Mucosa of descending colon (tissue), 3 donors: Measurements from ENCODE around the gene NCAPH2. TPM values are rescaled to one million over a fixed set of nuclear protein-coding genes. Genes with fewer than 3 reads are reported as not detected.
"Not testable (repeated sequence)": the region's sequence is repeated elsewhere in the genome, so short reads cannot be mapped to it uniquely, and the experiment has no call there.

Source experiments
- ATAC-seq: fragments of 200-7000 bp; cut with Tn5 transposase; one replicate; pipeline ENCODE4 v1.9.1; 2020; ENCODE audit warnings: mild to moderate bottlenecking, moderate library complexity
- DNase-seq, 3 donors: peaks; one replicate each; pipeline ENCODE4 v3.0.0-alpha.2; 2020
- H3K36me3 ChIP-seq: fragments of 200-600 bp; one replicate; pipeline ENCODE4 v1.8.0; 2021; ENCODE audit warnings: low read depth, mild to moderate bottlenecking
- H3K4me1 ChIP-seq: fragments of 200-600 bp; one replicate; pipeline ENCODE4 v1.8.0; 2021; ENCODE audit warnings: low read depth, mild to moderate bottlenecking
- H3K4me3 ChIP-seq: fragments of 200-600 bp; one replicate; pipeline ENCODE4 v1.8.0; 2021; ENCODE audit warnings: mild to moderate bottlenecking
- H3K9me3 ChIP-seq: fragments of 200-600 bp; one replicate; pipeline ENCODE4 v1.8.0; 2021; ENCODE audit warnings: mild to moderate bottlenecking
- intact Hi-C, 2 donors: fragments of 100-400 bp; cut with DNase I in 1 of 2; cut with micrococcal nuclease in 1 of 2; formaldehyde crosslinking; loops; one replicate each; pipeline versions ENCODE4 v1.11.0 to v1.11.1; 2022; cut with DNase I, micrococcal nuclease
- total RNA-seq, 3 donors: library from RNA; stranded (reverse); fragmentation: NEBNext Ultra II Directional in 2 of 3; extraction: Animal tissue kit (Norgen Biotek cat#: 25700) in 2 of 3; gene quantifications; one replicate each; pipeline versions ENCODE4 v1.2.1 to v1.2.4, GENCODE V29; 2021 to 2023
- TF ChIP-seq, protein P1 (sequence below): fragments of 200-600 bp; IDR thresholded peaks from one replicate; pipeline ENCODE4 v1.8.0; 2022; ENCODE audit warnings: antibody characterized with exemption, mild to moderate bottlenecking
- donor health status: DM: no; HTN: no; CAD: no; lungs with moderate emphysema.
- donor health status: DM: no; HTN: no; CAD: no.
- donor health status: DM: no; HTN: yes; CAD: no.

Gene NCAPH2
- total RNA-seq, 3 donors from 2014 or later: 32.1 to 41.2 (median 34.0) TPM

DNA sequence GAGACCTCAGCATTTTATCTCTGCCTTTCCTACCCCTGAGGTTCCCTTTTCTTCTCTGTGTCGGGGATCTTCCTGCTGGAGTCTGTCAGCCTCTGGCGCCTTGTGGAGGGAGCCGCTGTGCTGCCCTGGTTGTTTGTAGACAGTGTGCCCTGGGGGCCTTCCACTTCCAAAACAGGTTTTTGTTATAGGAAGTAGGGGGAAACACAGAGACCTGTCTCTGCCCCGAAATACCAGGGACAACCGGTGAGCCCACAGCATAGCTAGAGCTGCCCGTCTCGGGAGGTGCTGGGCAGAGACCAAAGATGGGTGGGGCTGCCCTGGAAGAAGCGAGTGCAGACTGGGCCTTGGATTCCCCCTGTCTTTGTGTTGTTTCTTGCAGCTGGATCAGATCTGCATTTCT lies 8.0 kb downstream of the NCAPH2 start:
- Histone ChIP-seq H3K4me3 (no peak overlapping the region), H3K4me1 (no peaks in the 10 kb centered on the region), H3K9me3 (no peaks in the 10 kb centered on the region), H3K36me3 (no peaks in the 10 kb centered on the region)
- intact Hi-C loops: no loop called here
- no peak for DNase-seq
- no peak for ATAC-seq
- TF ChIP-seq, protein P1, sequence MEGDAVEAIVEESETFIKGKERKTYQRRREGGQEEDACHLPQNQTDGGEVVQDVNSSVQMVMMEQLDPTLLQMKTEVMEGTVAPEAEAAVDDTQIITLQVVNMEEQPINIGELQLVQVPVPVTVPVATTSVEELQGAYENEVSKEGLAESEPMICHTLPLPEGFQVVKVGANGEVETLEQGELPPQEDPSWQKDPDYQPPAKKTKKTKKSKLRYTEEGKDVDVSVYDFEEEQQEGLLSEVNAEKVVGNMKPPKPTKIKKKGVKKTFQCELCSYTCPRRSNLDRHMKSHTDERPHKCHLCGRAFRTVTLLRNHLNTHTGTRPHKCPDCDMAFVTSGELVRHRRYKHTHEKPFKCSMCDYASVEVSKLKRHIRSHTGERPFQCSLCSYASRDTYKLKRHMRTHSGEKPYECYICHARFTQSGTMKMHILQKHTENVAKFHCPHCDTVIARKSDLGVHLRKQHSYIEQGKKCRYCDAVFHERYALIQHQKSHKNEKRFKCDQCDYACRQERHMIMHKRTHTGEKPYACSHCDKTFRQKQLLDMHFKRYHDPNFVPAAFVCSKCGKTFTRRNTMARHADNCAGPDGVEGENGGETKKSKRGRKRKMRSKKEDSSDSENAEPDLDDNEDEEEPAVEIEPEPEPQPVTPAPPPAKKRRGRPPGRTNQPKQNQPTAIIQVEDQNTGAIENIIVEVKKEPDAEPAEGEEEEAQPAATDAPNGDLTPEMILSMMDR: no peak

DNA sequence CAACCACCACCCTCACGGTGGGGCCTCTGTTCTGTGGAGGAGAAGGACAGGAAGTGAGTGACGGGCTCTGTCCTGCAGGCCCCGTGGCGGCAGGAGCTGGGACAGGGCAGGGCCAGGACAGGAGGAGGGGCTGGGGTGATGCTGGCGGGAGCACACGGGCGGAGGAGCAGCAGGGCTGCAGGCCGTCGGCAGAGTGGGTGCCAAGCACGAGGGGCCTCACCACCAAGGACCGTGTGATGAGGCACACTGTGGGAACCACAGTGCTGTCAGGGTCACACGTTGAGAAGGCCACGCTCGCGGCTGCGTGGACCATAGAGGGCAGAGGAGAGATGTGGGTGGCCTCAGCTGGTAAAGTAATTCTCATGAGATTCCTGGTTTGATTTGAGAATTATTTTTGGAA lies 8.9 kb downstream of the NCAPH2 start:
- Histone ChIP-seq H3K36me3 (no peaks in the 10 kb centered on the region), H3K9me3 (no peaks in the 10 kb centered on the region), H3K4me1 (no peaks in the 10 kb centered on the region), H3K4me3 (no peak overlapping the region)
- TF ChIP-seq, protein P1: no peak
- intact Hi-C loops: no loop called here
- DNase-seq (no peak), ATAC-seq (no peak)

DNA sequence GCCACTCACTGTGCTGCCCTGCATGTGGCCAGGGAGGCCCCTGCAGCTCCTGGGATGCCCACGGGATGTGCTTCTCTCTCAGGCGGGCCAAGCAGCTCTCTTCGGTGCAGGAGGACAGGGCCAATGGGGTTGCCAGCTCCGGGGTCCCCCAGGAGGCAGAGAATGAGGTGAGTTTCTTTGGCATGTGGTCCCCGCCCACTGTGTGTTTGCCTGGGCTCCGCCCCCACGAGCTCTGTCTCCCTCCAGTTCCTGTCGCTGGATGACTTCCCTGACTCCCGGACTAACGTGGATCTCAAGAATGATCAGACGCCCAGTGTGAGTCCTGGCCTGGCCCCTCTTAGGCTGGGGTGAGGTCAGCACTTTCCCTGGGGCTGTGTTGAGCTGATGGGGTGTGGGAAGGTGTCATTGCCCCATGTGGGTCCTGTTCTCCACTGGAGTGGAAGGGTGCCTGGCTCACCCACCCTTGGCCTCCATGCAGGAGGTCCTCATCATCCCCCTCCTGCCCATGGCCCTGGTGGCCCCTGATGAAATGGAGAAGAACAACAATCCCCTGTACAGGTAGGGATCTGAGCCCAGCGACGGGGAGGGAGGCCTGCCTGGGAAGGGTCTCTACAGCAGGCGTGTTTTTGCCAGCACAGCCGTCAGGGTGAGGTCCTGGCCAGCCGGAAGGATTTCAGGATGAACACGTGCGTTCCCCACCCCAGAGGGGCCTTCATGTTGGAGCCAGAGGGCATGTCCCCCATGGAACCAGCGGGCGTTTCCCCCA lies 9.7 kb downstream of the NCAPH2 start:
- Histone ChIP-seq H3K4me3 (no peak overlapping the region), H3K4me1 (no peaks in the 10 kb centered on the region), H3K9me3 (no peaks in the 10 kb centered on the region), H3K36me3 (peaks cover 3% of the 10 kb centered on the region)
- TF ChIP-seq, protein P1: no peak
- intact Hi-C loops: no loop called here
- no peak for DNase-seq
- no peak for ATAC-seq

DNA sequence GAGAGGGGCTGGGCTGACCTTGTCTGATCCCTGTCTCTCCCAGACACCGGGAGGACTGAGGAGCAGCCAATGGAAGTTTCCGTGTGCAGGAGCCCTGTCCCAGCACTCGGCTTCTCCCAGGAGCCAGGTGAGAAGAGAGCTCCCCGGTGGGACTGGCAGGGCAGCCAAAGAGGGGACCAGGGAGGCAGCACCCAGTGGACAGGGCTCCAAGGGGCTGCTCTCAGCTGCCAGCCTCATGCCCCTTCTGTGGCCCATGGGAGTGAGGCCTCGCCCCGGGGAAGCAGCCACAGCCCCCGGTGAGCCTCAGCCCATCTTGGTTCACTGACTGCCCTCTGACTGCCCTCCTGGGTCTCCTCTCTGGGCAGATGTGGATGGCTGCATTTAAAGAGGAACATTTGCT lies 10.6 kb downstream of the NCAPH2 start:
- H3K36me3 ChIP-seq: peaks cover 6% of the 10 kb centered on the region
- DNase-seq (no peak), ATAC-seq (no peak)
- no peak overlapping the region for H3K4me3 ChIP-seq
- intact Hi-C loops: no loop called here
- TF ChIP-seq, protein P1: no peak
- H3K9me3 ChIP-seq: no peaks in the 10 kb centered on the region
- H3K4me1 ChIP-seq: peaks cover 6% of the 10 kb centered on the region

DNA sequence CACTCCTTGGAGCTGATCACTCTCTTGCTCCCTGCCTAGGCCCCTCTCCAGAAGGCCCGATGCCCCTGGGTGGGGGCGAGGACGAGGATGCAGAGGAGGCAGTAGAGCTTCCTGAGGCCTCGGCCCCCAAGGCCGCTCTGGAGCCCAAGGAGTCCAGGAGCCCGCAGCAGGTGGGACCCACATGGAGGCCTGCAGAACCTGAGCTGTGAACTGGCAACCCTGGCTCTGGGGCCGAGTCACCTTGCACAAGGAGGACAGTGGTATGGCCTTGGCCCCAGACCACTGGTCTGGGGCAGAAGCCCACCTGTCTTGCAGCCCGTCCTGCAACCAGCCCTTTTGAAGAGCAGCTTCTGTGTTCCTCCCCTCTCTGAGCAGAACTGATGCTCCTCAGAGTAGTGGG lies 11.1 kb downstream of the NCAPH2 start:
- no peak for ATAC-seq
- DNase-seq: no peak
- TF ChIP-seq, protein P1: no peak
- intact Hi-C loops: no loop called here
- peaks cover 7% of the 10 kb centered on the region for H3K36me3 ChIP-seq
- H3K4me1 ChIP-seq: peaks cover 12% of the 10 kb centered on the region
- no peak overlapping the region for H3K4me3 ChIP-seq
- H3K9me3 ChIP-seq: no peaks in the 10 kb centered on the region

DNA sequence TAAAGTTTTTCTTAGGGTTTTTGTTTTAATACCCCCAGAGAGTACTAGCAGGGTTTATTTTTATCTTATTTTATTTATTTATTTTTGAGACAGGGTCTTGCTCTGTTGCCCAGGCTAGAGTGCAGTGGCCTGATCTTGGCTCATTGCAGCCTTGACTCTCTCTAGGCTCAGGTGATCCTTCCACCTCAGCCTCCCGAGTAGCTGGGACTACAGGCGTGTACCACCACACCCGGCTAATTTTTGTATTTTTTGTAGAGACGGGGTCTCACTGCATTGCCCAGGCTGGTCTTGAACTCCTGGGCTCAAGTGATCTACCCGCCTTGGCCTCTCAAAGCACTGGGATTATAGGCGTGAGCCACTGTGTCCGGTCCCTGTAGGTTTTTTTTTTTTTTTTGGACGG lies 12.2 kb downstream of the NCAPH2 start:
- ATAC-seq, DNase-seq, H3K36me3 ChIP-seq, H3K9me3 ChIP-seq, intact Hi-C loops, H3K4me3 ChIP-seq: not testable (repeated sequence)
- H3K4me1 ChIP-seq: peaks cover 18% of the 10 kb centered on the region
